Measurements from ENCODE around the gene NUDCD3.

The NUDCD3 gene

DNA sequence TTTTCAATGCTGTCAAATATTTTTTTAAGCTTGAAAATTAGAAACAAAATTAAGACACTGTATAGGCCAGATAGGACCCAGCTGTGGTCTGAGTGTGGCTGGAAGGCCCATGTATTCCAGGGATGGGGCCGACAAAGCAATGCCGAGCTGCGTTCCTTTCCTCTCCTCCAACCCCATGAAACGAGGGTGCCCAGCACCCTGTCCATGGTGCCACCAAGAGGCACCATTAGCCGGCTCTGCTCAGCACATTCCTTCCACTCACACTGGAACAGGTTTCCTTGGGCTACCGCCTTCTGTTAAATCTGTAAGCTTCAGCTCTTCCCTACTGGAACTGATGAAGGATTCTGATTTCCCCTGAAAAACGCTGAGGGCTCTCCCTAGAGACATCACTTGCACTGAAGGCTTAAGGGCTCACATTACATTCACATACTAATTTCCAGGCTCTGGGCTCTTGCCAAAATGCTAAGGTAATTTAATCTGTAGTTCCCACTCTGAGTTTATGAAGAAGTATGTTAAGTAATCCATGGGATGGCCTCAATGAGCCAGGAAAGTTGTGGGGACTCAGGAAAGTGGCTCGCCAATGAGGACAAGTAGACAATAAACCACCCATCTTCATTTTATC lies 91.4 kb downstream of the NUDCD3 start:
- no peaks in the 10 kb centered on the region for H3K4me1 ChIP-seq (ENCODE audit: control insufficient read depth, insufficient read depth, low read length, poor library complexity, severe bottlenecking)
- no peak overlapping the region for H3K27ac ChIP-seq (ENCODE audit: low read depth, low read length, severe bottlenecking)
- H3K9me3 ChIP-seq (ENCODE audit: control insufficient read depth, low read length), result no peaks in the 10 kb centered on the region
- WGBS, 2 experiments (ENCODE audit: insufficient coverage in 2 of 2), result 93 to 97% methylated on average over 6 to 7 of the region's 8 CpGs
- H3K4me3 ChIP-seq (ENCODE audit: extremely low read depth, insufficient read depth, low read length, poor library complexity, severe bottlenecking), result no peak overlapping the region
- peaks cover 57% of the 10 kb centered on the region for H3K36me3 ChIP-seq (ENCODE audit: control insufficient read depth, insufficient read depth, low read length)

GRCh38 chr7:44398511-44398911 lies 91.9 kb downstream of the NUDCD3 start:
- WGBS, 2 experiments (ENCODE audit: insufficient coverage in 2 of 2), result 96 to 98% methylated on average over 11 to 12 of the region's 13 CpGs
- Histone ChIP-seq H3K27ac (ENCODE audit: low read depth, low read length, severe bottlenecking) (no peak overlapping the region), H3K36me3 (ENCODE audit: control insufficient read depth, insufficient read depth, low read length) (peaks cover 56% of the 10 kb centered on the region), H3K9me3 (ENCODE audit: control insufficient read depth, low read length) (no peaks in the 10 kb centered on the region), H3K4me3 (ENCODE audit: extremely low read depth, insufficient read depth, low read length, poor library complexity, severe bottlenecking) (no peak overlapping the region), H3K4me1 (ENCODE audit: control insufficient read depth, insufficient read depth, low read length, poor library complexity, severe bottlenecking) (no peaks in the 10 kb centered on the region)

GRCh38 chr7:44396931-44397545 lies 93.4 kb downstream of the NUDCD3 start:
- no peak overlapping the region for H3K4me3 ChIP-seq (ENCODE audit: extremely low read depth, insufficient read depth, low read length, poor library complexity, severe bottlenecking)
- WGBS, 2 experiments (ENCODE audit: insufficient coverage in 2 of 2), result 94 to 98% methylated on average over 7 to 8 of the region's 8 CpGs
- peaks cover 60% of the 10 kb centered on the region for H3K36me3 ChIP-seq (ENCODE audit: control insufficient read depth, insufficient read depth, low read length)
- no peaks in the 10 kb centered on the region for H3K9me3 ChIP-seq (ENCODE audit: control insufficient read depth, low read length)
- no peak overlapping the region for H3K27ac ChIP-seq (ENCODE audit: low read depth, low read length, severe bottlenecking)
- no peaks in the 10 kb centered on the region for H3K4me1 ChIP-seq (ENCODE audit: control insufficient read depth, insufficient read depth, low read length, poor library complexity, severe bottlenecking)

GRCh38 chr7:44396496-44396895 lies 94.0 kb downstream of the NUDCD3 start:
- H3K4me3 ChIP-seq (ENCODE audit: extremely low read depth, insufficient read depth, low read length, poor library complexity, severe bottlenecking), result no peak overlapping the region
- WGBS, 2 experiments (ENCODE audit: insufficient coverage in 2 of 2), result no CpG with 5 or more reads among the region's 3 CpGs
- no peaks in the 10 kb centered on the region for H3K9me3 ChIP-seq (ENCODE audit: control insufficient read depth, low read length)
- peaks cover 65% of the 10 kb centered on the region for H3K36me3 ChIP-seq (ENCODE audit: control insufficient read depth, insufficient read depth, low read length)
- no peak overlapping the region for H3K27ac ChIP-seq (ENCODE audit: low read depth, low read length, severe bottlenecking)
- H3K4me1 ChIP-seq (ENCODE audit: control insufficient read depth, insufficient read depth, low read length, poor library complexity, severe bottlenecking), result no peaks in the 10 kb centered on the region

DNA sequence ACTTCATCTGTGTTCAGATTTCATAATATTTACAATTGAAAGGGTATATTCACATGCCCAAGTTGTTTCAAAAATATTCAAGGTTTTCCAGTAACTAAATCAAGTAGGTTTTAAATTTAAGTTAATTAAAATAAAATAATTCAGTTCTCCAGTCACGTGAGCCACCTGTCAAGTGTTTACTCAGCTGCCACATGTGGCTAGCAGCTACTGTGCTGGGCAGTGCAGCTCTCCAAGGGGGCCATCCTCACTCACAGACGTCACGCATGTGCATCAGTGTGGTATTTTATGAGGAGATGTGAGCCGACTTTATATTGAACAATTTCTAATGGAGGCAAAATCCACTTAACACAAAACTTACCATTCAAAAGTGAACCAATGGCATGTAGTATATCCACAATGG lies 95.4 kb downstream of the NUDCD3 start:
- Histone ChIP-seq H3K9me3 (ENCODE audit: control insufficient read depth, low read length) (no peaks in the 10 kb centered on the region), H3K4me1 (ENCODE audit: control insufficient read depth, insufficient read depth, low read length, poor library complexity, severe bottlenecking) (no peaks in the 10 kb centered on the region), H3K4me3 (ENCODE audit: extremely low read depth, insufficient read depth, low read length, poor library complexity, severe bottlenecking) (no peak overlapping the region), H3K27ac (ENCODE audit: low read depth, low read length, severe bottlenecking) (no peak overlapping the region), H3K36me3 (ENCODE audit: control insufficient read depth, insufficient read depth, low read length) (peaks cover 69% of the 10 kb centered on the region)
- 100% methylated on average over 1 of the region's 4 CpGs; no CpG with 5 or more reads in 1 of the 2 experiments for WGBS, 2 experiments (ENCODE audit: insufficient coverage in 2 of 2)

DNA sequence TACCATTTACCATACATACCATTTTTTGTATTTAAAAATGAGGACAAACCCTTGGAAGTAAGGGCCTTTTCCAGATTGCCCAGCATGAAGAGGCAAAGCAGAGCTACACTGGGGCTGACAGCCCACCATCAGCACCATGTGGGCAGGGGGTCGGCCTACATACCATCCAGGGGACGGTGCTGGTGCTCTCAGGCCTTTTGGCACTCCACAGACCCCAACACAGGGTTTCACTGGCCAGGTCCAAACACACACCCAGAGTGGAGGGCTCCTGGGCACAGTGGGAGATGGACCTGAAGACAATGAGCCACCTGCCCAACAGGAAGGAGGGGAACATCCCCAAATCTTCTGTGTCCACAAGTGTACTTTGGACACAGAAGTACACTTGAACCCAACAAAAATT lies 95.8 kb downstream of the NUDCD3 start:
- no peaks in the 10 kb centered on the region for H3K4me1 ChIP-seq (ENCODE audit: control insufficient read depth, insufficient read depth, low read length, poor library complexity, severe bottlenecking)
- WGBS, 2 experiments (ENCODE audit: insufficient coverage in 2 of 2), result 86 to 100% methylated on average over 2 of the region's 2 CpGs
- H3K9me3 ChIP-seq (ENCODE audit: control insufficient read depth, low read length), result no peaks in the 10 kb centered on the region
- H3K36me3 ChIP-seq (ENCODE audit: control insufficient read depth, insufficient read depth, low read length), result peaks cover 69% of the 10 kb centered on the region
- no peak overlapping the region for H3K27ac ChIP-seq (ENCODE audit: low read depth, low read length, severe bottlenecking)
- H3K4me3 ChIP-seq (ENCODE audit: extremely low read depth, insufficient read depth, low read length, poor library complexity, severe bottlenecking), result no peak overlapping the region

GRCh38 chr7:44394112-44394447 lies 96.4 kb downstream of the NUDCD3 start:
- 94 to 100% methylated on average over 4 to 5 of the region's 6 CpGs for WGBS, 2 experiments (ENCODE audit: insufficient coverage in 2 of 2)
- H3K36me3 ChIP-seq (ENCODE audit: control insufficient read depth, insufficient read depth, low read length), result peaks cover 74% of the 10 kb centered on the region
- no peaks in the 10 kb centered on the region for H3K4me1 ChIP-seq (ENCODE audit: control insufficient read depth, insufficient read depth, low read length, poor library complexity, severe bottlenecking)
- H3K4me3 ChIP-seq (ENCODE audit: extremely low read depth, insufficient read depth, low read length, poor library complexity, severe bottlenecking), result no peak overlapping the region
- H3K27ac ChIP-seq (ENCODE audit: low read depth, low read length, severe bottlenecking), result no peak overlapping the region
- no peaks in the 10 kb centered on the region for H3K9me3 ChIP-seq (ENCODE audit: control insufficient read depth, low read length)

DNA sequence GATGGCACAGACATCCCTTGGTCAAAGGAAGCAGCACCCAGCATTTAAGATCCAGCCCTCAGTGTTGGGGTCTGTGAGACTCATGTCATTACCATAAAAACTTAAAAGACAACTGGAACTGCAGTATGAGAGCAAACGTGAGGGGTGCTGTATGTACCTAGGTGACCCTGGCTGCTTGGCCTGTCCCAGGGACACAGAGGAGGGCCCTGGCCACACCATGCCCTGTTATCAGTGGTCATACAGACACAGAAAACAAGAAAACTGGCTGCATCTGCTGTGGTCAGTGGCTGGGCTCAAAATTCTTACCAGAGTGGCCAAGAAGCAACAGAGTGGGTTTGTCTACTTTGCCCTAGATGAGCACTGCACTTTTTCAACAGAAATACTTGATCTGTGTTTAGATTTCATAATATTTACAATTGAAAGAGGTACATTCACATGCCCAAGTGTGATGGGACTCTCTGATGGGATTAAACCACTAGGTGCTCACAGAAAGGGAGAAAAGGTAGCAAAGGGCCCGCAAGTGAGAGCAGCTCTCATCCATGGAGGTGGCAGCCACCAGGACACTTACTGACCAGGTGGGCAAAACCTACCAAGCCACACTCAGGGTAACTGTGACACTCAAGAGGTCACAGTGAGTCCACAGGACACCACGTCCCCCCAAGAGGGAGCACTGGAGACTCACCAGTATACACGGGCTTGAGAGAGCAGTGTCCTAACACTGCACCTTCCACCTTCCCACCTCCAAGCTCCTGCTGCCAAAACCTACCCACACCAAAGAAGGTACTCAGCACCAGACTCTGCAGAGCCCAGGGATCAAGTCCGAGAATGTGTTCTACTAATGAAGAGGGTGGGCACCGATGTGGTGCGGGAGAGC lies 97.0 kb downstream of the NUDCD3 start:
- no peak overlapping the region for H3K4me3 ChIP-seq (ENCODE audit: extremely low read depth, insufficient read depth, low read length, poor library complexity, severe bottlenecking)
- H3K9me3 ChIP-seq (ENCODE audit: control insufficient read depth, low read length), result no peaks in the 10 kb centered on the region
- no peak overlapping the region for H3K27ac ChIP-seq (ENCODE audit: low read depth, low read length, severe bottlenecking)
- no peaks in the 10 kb centered on the region for H3K4me1 ChIP-seq (ENCODE audit: control insufficient read depth, insufficient read depth, low read length, poor library complexity, severe bottlenecking)
- peaks cover 75% of the 10 kb centered on the region for H3K36me3 ChIP-seq (ENCODE audit: control insufficient read depth, insufficient read depth, low read length)
- 93 to 96% methylated on average over 6 to 7 of the region's 7 CpGs for whole genome bisulfite sequencing, 2 experiments (ENCODE audit: insufficient coverage in 2 of 2)

DNA sequence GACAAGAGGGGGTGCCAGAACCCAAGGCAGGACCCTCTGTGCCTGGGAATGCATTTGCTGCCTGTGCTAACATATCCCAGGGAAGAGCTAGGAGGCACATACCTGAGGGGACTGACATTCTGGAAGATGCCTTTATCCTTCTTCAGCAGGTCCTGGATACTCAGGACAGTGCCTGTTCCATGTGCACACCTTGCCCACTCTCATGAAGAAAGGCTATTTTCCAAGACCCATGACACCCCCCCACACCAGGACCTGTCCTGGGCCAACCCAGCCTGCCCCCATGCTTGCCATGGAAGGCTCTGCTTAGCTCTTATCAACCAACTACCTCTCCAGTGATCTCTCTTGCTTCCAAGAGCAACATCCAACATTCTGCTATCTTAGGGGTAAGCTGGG lies 97.8 kb downstream of the NUDCD3 start:
- Histone ChIP-seq H3K36me3 (ENCODE audit: control insufficient read depth, insufficient read depth, low read length) (peaks cover 76% of the 10 kb centered on the region), H3K4me3 (ENCODE audit: extremely low read depth, insufficient read depth, low read length, poor library complexity, severe bottlenecking) (no peak overlapping the region), H3K9me3 (ENCODE audit: control insufficient read depth, low read length) (no peaks in the 10 kb centered on the region), H3K27ac (ENCODE audit: low read depth, low read length, severe bottlenecking) (no peak overlapping the region), H3K4me1 (ENCODE audit: control insufficient read depth, insufficient read depth, low read length, poor library complexity, severe bottlenecking) (no peaks in the 10 kb centered on the region)

DNA sequence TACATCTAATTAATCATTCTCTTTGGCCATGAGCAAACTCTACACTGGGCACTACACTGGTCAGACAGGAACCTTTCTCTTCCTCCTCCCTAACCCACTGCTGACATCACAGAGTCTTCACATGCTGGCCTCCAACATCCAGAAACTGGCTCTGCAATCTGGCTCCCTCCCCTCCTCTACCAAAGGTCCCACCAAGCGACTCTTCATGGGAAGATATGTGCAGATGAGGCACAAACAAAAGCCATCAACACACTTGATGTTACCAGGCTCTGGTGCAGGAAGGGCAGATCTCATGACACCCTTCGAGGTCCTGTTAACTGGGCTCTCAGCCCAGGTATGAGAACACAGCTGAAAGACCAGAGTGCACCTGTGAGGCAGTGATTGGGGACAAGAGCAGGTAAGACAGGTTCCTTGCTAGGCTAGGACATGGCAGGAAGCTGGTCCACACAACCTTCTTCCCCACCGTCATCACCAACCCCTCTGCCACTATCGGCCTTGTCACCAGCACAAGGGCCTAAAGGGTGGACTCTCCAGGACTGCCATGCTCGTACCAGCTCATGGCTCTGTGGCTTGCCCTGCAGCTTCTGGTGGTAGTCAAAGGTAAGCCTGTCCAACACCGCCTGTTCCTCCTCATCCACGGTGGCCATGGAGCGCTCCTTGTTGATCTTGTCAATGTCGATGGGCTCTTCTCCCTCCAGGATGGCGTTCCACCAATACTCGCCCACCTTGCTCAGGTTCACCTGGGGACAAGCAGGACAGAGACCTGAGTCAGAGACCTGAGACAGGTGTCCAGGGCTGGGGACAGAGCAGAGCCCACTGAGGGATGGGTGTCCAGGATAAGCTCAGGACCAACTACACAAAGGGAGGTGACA lies 98.5 kb downstream of the NUDCD3 start:
- H3K4me3 ChIP-seq (ENCODE audit: extremely low read depth, insufficient read depth, low read length, poor library complexity, severe bottlenecking), result no peak overlapping the region
- H3K27ac ChIP-seq (ENCODE audit: low read depth, low read length, severe bottlenecking), result no peak overlapping the region
- H3K4me1 ChIP-seq (ENCODE audit: control insufficient read depth, insufficient read depth, low read length, poor library complexity, severe bottlenecking), result no peaks in the 10 kb centered on the region
- 96 to 98% methylated on average over 9 to 11 of the region's 11 CpGs for WGBS, 2 experiments (ENCODE audit: insufficient coverage in 2 of 2)
- H3K36me3 ChIP-seq (ENCODE audit: control insufficient read depth, insufficient read depth, low read length), result peaks cover 82% of the 10 kb centered on the region
- no peaks in the 10 kb centered on the region for H3K9me3 ChIP-seq (ENCODE audit: control insufficient read depth, low read length)
